Caco-2 (cell line): ENCODE measurements around the gene LYPD6. TPM values are rescaled to one million over a fixed set of nuclear protein-coding genes. Genes with fewer than 3 reads are reported as not detected.

Experiments
- BruUV-seq: library from RNA; stranded (reverse); fragments of 400-500 nt; replicated peaks from 2 replicates; lab custom pipeline; 2021; lab: Mats Ljungman, UMichigan
- CTCF ChIA-PET: fragments of 300-600 bp; sonication (Branson Sonifier 250); formaldehyde crosslinking; loops from one replicate; lab custom pipeline; 2022; ENCODE audit warnings: antibody characterized with exemption; lab: Charles Lee
- POLR2A ChIA-PET: fragments of 300-600 bp; sonication (Branson Sonifier 250); formaldehyde crosslinking; loops from one replicate; lab custom pipeline; 2022; ENCODE audit warnings: antibody characterized with exemption; lab: Charles Lee
- DNase-seq, 2 experiments: peaks; one replicate each; pipeline versions ENCODE4 v3.0.0 to v3.0.0-alpha.2; 2020 to 2022
- H3K27me3 ChIP-seq: replicated peaks from 2 replicates; pipeline ENCODE4 v1.6.0; 2011; ENCODE audit warnings: low read length; ENCODE audit not compliant: control insufficient read depth, insufficient read depth
- H3K36me3 ChIP-seq: 2 replicates; pipeline ENCODE4 v1.5.1; 2011; ENCODE audit warnings: low read length; ENCODE audit not compliant: control insufficient read depth, insufficient read depth
- H3K4me1 ChIP-seq: fragments of 250-450 bp; sonication (Bioruptor Pico); 2 replicates; pipeline ENCODE4 v1.5.1; 2020; ENCODE audit warnings: mild to moderate bottlenecking
- H3K4me3 ChIP-seq: 2 replicates; pipeline ENCODE4 v1.5.1; 2011; ENCODE audit warnings: low read depth, mild to moderate bottlenecking, control low read depth, low read length
- H3K9me3 ChIP-seq: fragments of 250-450 bp; sonication (Bioruptor Pico); 2 replicates; pipeline ENCODE4 v1.5.1; 2020; ENCODE audit warnings: mild to moderate bottlenecking, moderate library complexity
- H3K27ac Mint-ChIP-seq: one replicate; pipeline ENCODE4 v1.8.0; 2022; ENCODE audit warnings: mixed read lengths; ENCODE audit not compliant: unreplicated experiment
- H3K27me3 Mint-ChIP-seq: one replicate; pipeline ENCODE4 v1.8.0; 2022; ENCODE audit warnings: mixed read lengths; ENCODE audit not compliant: insufficient read depth, unreplicated experiment
- H3K36me3 Mint-ChIP-seq: one replicate; pipeline ENCODE4 v1.8.0; 2022; ENCODE audit warnings: mild to moderate bottlenecking, mixed read lengths; ENCODE audit not compliant: insufficient read depth, unreplicated experiment
- H3K4me1 Mint-ChIP-seq: one replicate; pipeline ENCODE4 v1.8.0; 2022; ENCODE audit warnings: low read depth, mixed read lengths; ENCODE audit not compliant: unreplicated experiment
- H3K4me3 Mint-ChIP-seq: one replicate; pipeline ENCODE4 v1.8.0; 2022; ENCODE audit warnings: mild to moderate bottlenecking, moderate library complexity, mixed read lengths; ENCODE audit not compliant: unreplicated experiment
- H3K9me3 Mint-ChIP-seq: one replicate; pipeline ENCODE4 v1.8.0; 2022; ENCODE audit warnings: mixed read lengths; ENCODE audit not compliant: unreplicated experiment
- intact Hi-C: fragments of 100-400 bp; cut with micrococcal nuclease; formaldehyde crosslinking; loops from one replicate; pipeline ENCODE4 v1.10.0; 2022; ENCODE audit not compliant: unreplicated experiment
- total RNA-seq: library from RNA; stranded (reverse); gene quantifications from 2 replicates; pipeline ENCODE4 v1.2.3, GENCODE V29; 2022
- TF ChIP-seq, protein P1 (sequence below), 2 experiments: fragments of 200-600 bp in 1 of 2; IDR thresholded peaks; 1 replicate in 1 of 2; 2 replicates in 1 of 2; pipeline versions ENCODE4 v1.5.1 to v1.8.0; 2011 to 2022; ENCODE audit warnings: antibody characterized with exemption in 1 of 2, control low read depth in 1 of 2, inconsistent platforms in 1 of 2, low read depth in 1 of 2, low read length in 1 of 2, mild to moderate bottlenecking in 1 of 2, moderate library complexity in 1 of 2; ENCODE audit not compliant: insufficient read depth in 1 of 2, severe bottlenecking in 1 of 2, unreplicated experiment in 1 of 2

LYPD6 gene
- total RNA-seq, 1 experiment from 2014 or later: 9.0 TPM

DNA sequence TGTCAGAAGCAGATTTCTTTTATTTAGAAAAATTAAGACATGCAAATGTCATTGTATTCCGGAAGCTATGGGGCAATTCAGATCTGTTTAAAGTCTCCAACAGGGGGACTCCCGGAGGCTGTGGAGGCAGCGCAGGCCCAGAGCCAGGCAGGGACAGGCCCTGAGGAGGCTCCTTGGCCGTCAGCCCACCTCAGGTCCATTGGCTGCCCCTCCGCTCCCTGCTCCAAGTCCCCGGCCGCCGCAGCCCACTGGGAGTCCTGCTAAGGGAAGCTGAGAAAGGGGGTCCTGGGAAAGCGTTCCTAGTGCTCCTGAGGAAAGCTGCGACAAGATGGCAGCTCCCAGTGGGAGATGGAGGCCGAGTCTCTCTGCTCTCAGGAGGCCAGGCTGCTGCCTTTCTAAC, 20.0 kb upstream of the LYPD6 start:
- Histone ChIP-seq H3K4me1 (0 out of 2 replicates have a peak, but pooled peaks cover 3% of the 10 kb centered on the region), H3K36me3 (no peaks in the 10 kb centered on the region), H3K4me3 (no peak overlapping the region), H3K9me3 (no peaks in the 10 kb centered on the region), H3K27me3 (no peaks in the 10 kb centered on the region)
- DNase-seq: no peak
- BruUV-seq: no TSS peak
- Mint-ChIP-seq H3K9me3 (no peaks in the 10 kb centered on the region), H3K36me3 (no peaks in the 10 kb centered on the region), H3K27me3 (no peaks in the 10 kb centered on the region), H3K4me3 (no peak overlapping the region), H3K4me1 (peaks cover 31% of the 10 kb centered on the region), H3K27ac (no peak overlapping the region)
- POLR2A ChIA-PET: no interaction called here
- intact Hi-C loops: loop anchor here (5.0 kb wide), 1 partner anchor 223 kb away; no protein-coding TSS in a partner anchor
- TF ChIP-seq, protein P1, sequence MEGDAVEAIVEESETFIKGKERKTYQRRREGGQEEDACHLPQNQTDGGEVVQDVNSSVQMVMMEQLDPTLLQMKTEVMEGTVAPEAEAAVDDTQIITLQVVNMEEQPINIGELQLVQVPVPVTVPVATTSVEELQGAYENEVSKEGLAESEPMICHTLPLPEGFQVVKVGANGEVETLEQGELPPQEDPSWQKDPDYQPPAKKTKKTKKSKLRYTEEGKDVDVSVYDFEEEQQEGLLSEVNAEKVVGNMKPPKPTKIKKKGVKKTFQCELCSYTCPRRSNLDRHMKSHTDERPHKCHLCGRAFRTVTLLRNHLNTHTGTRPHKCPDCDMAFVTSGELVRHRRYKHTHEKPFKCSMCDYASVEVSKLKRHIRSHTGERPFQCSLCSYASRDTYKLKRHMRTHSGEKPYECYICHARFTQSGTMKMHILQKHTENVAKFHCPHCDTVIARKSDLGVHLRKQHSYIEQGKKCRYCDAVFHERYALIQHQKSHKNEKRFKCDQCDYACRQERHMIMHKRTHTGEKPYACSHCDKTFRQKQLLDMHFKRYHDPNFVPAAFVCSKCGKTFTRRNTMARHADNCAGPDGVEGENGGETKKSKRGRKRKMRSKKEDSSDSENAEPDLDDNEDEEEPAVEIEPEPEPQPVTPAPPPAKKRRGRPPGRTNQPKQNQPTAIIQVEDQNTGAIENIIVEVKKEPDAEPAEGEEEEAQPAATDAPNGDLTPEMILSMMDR (IDR thresholded peaks at IDR 0.05; ENCODE audit: insufficient read depth in 1 of 2, low read depth in 1 of 2, low read length in 1 of 2, severe bottlenecking in 1 of 2, unreplicated experiment in 1 of 2): no peak
- CTCF ChIA-PET: no interaction called here

DNA sequence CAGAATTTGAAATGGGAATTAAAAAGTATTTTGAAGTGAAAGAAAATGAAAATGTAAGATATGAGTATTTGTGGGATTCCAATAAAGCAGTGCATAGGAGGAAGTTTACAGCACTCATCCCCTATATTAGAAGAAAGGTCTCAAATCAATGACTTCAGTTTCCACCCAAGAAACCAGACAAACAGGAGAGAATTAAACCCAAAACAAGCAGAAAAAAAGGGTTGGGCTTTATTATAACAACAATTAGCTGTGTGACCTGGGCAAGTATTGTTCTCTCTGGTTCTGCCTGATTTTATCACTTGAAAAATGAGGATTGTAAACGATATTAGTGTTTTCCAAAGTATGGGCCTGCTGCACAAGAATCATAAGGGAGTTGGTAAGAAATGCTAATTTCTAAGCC, 18.3 kb upstream of the LYPD6 start:
- H3K9me3 Mint-ChIP-seq: no peaks in the 10 kb centered on the region
- TF ChIP-seq, protein P1 (IDR thresholded peaks at IDR 0.05; ENCODE audit: insufficient read depth in 1 of 2, low read depth in 1 of 2, low read length in 1 of 2, severe bottlenecking in 1 of 2, unreplicated experiment in 1 of 2): no peak
- Histone ChIP-seq H3K4me3 (no peak overlapping the region), H3K4me1 (0 out of 2 replicates have a peak, but pooled peaks cover 4% of the 10 kb centered on the region), H3K27me3 (no peaks in the 10 kb centered on the region), H3K36me3 (no peaks in the 10 kb centered on the region), H3K9me3 (no peaks in the 10 kb centered on the region)
- ChIA-PET POLR2A (no interaction called here), CTCF (interaction anchor here (1.4 to 2.1 kb wide), 2 partner anchors 249 to 274 kb away, joined by 5 to 7 read pairs; no protein-coding TSS in a partner anchor)
- no peaks in the 10 kb centered on the region for H3K27me3 Mint-ChIP-seq
- no peak overlapping the region for H3K4me3 Mint-ChIP-seq
- H3K4me1 Mint-ChIP-seq: peaks cover 33% of the 10 kb centered on the region
- no peak for DNase-seq
- intact Hi-C loops: loop anchor here (5.0 kb wide), 1 partner anchor 225 kb away; no protein-coding TSS in a partner anchor
- no TSS peak for BruUV-seq
- H3K36me3 Mint-ChIP-seq: no peaks in the 10 kb centered on the region
- H3K27ac Mint-ChIP-seq: no peak overlapping the region

DNA sequence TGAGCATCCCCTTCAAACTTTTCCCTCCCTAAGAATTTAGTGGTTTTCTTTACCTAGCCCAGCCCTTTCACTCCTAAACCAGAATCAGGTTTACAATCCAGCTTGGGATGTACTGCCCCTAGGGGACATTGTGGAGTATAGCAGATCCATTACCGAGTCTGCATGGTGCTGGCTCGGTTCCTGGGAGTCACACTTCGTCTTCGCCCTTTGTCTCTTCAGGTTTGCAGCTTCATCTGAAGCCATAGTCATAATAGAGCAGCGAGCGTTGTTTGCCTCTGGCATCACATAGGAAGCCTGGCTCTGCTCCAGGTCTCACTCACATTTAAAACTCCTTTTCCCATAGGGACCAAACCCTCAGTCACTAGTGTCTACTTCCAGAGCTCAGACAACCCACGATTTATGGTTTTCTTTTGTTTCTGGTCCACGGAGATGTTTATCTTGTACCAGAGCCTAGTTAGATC, 16.8 kb upstream of the LYPD6 start:
- Histone ChIP-seq H3K4me1 (0 out of 2 replicates have a peak, but pooled peaks cover 4% of the 10 kb centered on the region), H3K36me3 (no peaks in the 10 kb centered on the region), H3K9me3 (no peaks in the 10 kb centered on the region), H3K4me3 (no peak overlapping the region), H3K27me3 (no peaks in the 10 kb centered on the region)
- CTCF ChIA-PET: interaction anchor here (1.2 to 2.1 kb wide), 7 partner anchors 21 to 296 kb away, joined by 3 to 7 read pairs (median 6); no protein-coding TSS in a partner anchor
- Mint-ChIP-seq H3K4me1 (peaks cover 28% of the 10 kb centered on the region), H3K36me3 (no peaks in the 10 kb centered on the region), H3K9me3 (no peaks in the 10 kb centered on the region), H3K27ac (no peak overlapping the region), H3K27me3 (no peaks in the 10 kb centered on the region), H3K4me3 (no peak overlapping the region)
- peak in 1 of 2 experiments; percentile 56 for DNase-seq
- TF ChIP-seq, protein P1 (IDR thresholded peaks at IDR 0.05; ENCODE audit: insufficient read depth in 1 of 2, low read depth in 1 of 2, low read length in 1 of 2, severe bottlenecking in 1 of 2, unreplicated experiment in 1 of 2): peak; percentile 82 to 84
- no TSS peak for BruUV-seq
- intact Hi-C loops: loop anchor here (1.0 to 5.0 kb wide), 4 partner anchors 226 to 296 kb away; partner anchors contain the start of gene LYPD6B
- POLR2A ChIA-PET: no interaction called here
